ENCODE data around the gene CHI3L2.

GRCh38 chr1:111227851-111228747, 586 bp downstream of the CHI3L2 start:
- TF ChIP-seq POLR2A (IDR thresholded peaks at IDR 0.05; ENCODE audit: low read depth, low read length) (no peak), POLR2AphosphoS5 (IDR thresholded peaks at IDR 0.05; ENCODE audit: low read depth, low read length) (no peak)

Measured in GM12892 (cell line).